ENCODE measurements around the gene UGT3A1. TPM values are rescaled to one million over a fixed set of nuclear protein-coding genes. Genes with fewer than 3 reads are reported as not detected.

Gene UGT3A1
- total RNA-seq, 1 experiment from 2014 or later: not detected

DNA sequence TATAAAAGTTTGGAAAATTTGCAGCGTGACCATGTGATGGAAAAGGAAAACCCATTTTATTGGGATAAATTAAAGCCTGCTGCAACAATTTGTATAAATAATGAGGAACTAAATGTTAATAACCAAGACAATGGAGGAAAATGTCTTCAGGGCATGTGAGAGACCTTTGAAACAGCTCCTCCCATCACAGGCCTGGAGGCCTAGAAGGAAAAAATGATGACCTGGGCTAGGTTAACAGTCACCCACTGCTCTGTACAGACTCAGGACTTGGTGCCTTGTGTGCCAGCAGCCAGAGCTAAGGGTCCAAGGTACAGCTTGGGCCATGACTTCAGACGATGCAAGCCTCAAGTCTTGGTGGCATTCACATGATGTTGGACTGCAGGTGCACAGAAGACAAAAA, 22.0 kb upstream of the UGT3A1 start:
- no peaks in the 10 kb centered on the region for H3K27me3 ChIP-seq (ENCODE audit: insufficient read depth, low read length)
- H3K4me3 ChIP-seq (replicated peaks in 1 of 2; ENCODE audit: low read depth in 1 of 2, low read length in 2 of 2): no peak overlapping the region
- ChIA-PET CTCF (no interaction called here), POLR2A (no interaction called here), RAD21 (ENCODE audit: low non-redundant PET in 1 of 2, low total read pairs in 2 of 2, uncharacterized antibody in 2 of 2, unreplicated experiment in 2 of 2) (no interaction called here)
- H3K9me2 ChIP-seq (ENCODE audit: insufficient read depth): no peaks in the 10 kb centered on the region
- ATAC-seq (no peak), DNase-seq (ENCODE audit: low read depth, low spot score) (no peak)
- H3K9ac ChIP-seq (ENCODE audit: low read length): no peak overlapping the region
- intact Hi-C loops (cut with micrococcal nuclease): no loop called here
- no peaks in the 10 kb centered on the region for H3K4me1 ChIP-seq (ENCODE audit: control insufficient read depth in 1 of 2, insufficient read depth in 2 of 2, low read length in 2 of 2)
- BruUV-seq (replicated peaks): no TSS peak
- no peak overlapping the region for H3K27ac ChIP-seq (ENCODE audit: low read depth, low read length)
- H3K4me2 ChIP-seq (ENCODE audit: low read length): no peak overlapping the region
- no peaks in the 10 kb centered on the region for H3K79me2 ChIP-seq (ENCODE audit: insufficient read depth, low read length)
- H3K36me3 ChIP-seq (ENCODE audit: control insufficient read depth in 1 of 2, insufficient read depth in 2 of 2, low read length in 2 of 2): no peaks in the 10 kb centered on the region
- H3K9me3 ChIP-seq (ENCODE audit: control insufficient read depth in 1 of 2, insufficient read depth in 1 of 2, low read depth in 1 of 2, low read length in 2 of 2): peaks cover 0 to 18% of the 10 kb centered on the region in 2 experiments; a peak in 1 of 4 replicates
- TF ChIP-seq SP1 (IDR thresholded peaks at IDR 0.05; ENCODE audit: low read depth) (no peak), ZFX (IDR thresholded peaks at IDR 0.05) (no peak), FOSL1 (IDR thresholded peaks at IDR 0.05; ENCODE audit: low read depth) (no peak), TCF7L2 (IDR thresholded peaks at IDR 0.05; ENCODE audit: borderline replicate concordance, extremely low read depth, insufficient read depth, insufficient read length) (no peak), SRF (IDR thresholded peaks at IDR 0.05; ENCODE audit: low read depth) (no peak), CEBPB (IDR thresholded peaks at IDR 0.05; ENCODE audit: low read depth) (no peak), ELF1 (IDR thresholded peaks at IDR 0.05; ENCODE audit: borderline replicate concordance, low read depth) (no peak), EZH2phosphoT487 (IDR thresholded peaks at IDR 0.05; ENCODE audit: borderline replicate concordance) (no peak), POLR2A (IDR thresholded peaks at IDR 0.05; ENCODE audit: borderline replicate concordance, extremely low read depth, insufficient read depth, insufficient read length) (no peak), EGR1 (IDR thresholded peaks at IDR 0.05; ENCODE audit: low read depth) (no peak), POLR2AphosphoS5 (IDR thresholded peaks at IDR 0.05; ENCODE audit: low read depth, low read length) (no peak), SIN3A (IDR thresholded peaks at IDR 0.05; ENCODE audit: low read depth) (no peak), YY1 (IDR thresholded peaks at IDR 0.05; ENCODE audit: extremely low read depth, insufficient replicate concordance, low read depth, low read length) (no peak), CBX3 (IDR thresholded peaks at IDR 0.05; ENCODE audit: low read depth) (no peak), EZH2 (IDR thresholded peaks at IDR 0.05) (no peak)
- TF ChIP-seq, protein P1, sequence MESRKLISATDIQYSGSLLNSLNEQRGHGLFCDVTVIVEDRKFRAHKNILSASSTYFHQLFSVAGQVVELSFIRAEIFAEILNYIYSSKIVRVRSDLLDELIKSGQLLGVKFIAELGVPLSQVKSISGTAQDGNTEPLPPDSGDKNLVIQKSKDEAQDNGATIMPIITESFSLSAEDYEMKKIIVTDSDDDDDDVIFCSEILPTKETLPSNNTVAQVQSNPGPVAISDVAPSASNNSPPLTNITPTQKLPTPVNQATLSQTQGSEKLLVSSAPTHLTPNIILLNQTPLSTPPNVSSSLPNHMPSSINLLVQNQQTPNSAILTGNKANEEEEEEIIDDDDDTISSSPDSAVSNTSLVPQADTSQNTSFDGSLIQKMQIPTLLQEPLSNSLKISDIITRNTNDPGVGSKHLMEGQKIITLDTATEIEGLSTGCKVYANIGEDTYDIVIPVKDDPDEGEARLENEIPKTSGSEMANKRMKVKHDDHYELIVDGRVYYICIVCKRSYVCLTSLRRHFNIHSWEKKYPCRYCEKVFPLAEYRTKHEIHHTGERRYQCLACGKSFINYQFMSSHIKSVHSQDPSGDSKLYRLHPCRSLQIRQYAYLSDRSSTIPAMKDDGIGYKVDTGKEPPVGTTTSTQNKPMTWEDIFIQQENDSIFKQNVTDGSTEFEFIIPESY (IDR thresholded peaks at IDR 0.05; ENCODE audit: extremely low read depth, insufficient replicate concordance, low read length): no peak
- TF ChIP-seq, protein P2, sequence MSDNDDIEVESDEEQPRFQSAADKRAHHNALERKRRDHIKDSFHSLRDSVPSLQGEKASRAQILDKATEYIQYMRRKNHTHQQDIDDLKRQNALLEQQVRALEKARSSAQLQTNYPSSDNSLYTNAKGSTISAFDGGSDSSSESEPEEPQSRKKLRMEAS (IDR thresholded peaks at IDR 0.05): no peak
- TF ChIP-seq, protein P3, sequence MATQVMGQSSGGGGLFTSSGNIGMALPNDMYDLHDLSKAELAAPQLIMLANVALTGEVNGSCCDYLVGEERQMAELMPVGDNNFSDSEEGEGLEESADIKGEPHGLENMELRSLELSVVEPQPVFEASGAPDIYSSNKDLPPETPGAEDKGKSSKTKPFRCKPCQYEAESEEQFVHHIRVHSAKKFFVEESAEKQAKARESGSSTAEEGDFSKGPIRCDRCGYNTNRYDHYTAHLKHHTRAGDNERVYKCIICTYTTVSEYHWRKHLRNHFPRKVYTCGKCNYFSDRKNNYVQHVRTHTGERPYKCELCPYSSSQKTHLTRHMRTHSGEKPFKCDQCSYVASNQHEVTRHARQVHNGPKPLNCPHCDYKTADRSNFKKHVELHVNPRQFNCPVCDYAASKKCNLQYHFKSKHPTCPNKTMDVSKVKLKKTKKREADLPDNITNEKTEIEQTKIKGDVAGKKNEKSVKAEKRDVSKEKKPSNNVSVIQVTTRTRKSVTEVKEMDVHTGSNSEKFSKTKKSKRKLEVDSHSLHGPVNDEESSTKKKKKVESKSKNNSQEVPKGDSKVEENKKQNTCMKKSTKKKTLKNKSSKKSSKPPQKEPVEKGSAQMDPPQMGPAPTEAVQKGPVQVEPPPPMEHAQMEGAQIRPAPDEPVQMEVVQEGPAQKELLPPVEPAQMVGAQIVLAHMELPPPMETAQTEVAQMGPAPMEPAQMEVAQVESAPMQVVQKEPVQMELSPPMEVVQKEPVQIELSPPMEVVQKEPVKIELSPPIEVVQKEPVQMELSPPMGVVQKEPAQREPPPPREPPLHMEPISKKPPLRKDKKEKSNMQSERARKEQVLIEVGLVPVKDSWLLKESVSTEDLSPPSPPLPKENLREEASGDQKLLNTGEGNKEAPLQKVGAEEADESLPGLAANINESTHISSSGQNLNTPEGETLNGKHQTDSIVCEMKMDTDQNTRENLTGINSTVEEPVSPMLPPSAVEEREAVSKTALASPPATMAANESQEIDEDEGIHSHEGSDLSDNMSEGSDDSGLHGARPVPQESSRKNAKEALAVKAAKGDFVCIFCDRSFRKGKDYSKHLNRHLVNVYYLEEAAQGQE (IDR thresholded peaks at IDR 0.05; ENCODE audit: low read depth): no peak
- TF ChIP-seq, protein P4, sequence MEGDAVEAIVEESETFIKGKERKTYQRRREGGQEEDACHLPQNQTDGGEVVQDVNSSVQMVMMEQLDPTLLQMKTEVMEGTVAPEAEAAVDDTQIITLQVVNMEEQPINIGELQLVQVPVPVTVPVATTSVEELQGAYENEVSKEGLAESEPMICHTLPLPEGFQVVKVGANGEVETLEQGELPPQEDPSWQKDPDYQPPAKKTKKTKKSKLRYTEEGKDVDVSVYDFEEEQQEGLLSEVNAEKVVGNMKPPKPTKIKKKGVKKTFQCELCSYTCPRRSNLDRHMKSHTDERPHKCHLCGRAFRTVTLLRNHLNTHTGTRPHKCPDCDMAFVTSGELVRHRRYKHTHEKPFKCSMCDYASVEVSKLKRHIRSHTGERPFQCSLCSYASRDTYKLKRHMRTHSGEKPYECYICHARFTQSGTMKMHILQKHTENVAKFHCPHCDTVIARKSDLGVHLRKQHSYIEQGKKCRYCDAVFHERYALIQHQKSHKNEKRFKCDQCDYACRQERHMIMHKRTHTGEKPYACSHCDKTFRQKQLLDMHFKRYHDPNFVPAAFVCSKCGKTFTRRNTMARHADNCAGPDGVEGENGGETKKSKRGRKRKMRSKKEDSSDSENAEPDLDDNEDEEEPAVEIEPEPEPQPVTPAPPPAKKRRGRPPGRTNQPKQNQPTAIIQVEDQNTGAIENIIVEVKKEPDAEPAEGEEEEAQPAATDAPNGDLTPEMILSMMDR (IDR thresholded peaks at IDR 0.05 in 2 of 3, conservative IDR thresholded peaks at IDR 0.05 in 1 of 3; ENCODE audit: borderline replicate concordance in 1 of 3, insufficient read depth in 1 of 3, low read depth in 2 of 3, low read length in 2 of 3): no peak
- H4K20me1 ChIP-seq (ENCODE audit: insufficient read depth): no peaks in the 10 kb centered on the region
- H2AFZ ChIP-seq (ENCODE audit: low read depth, low read length, poor library complexity, severe bottlenecking): no peak overlapping the region
